NCI-H1694 treated with DMSO at 0.1 percent for 48 hours (cell line): Measurements from ENCODE around the gene ARSB.
"Not testable (repeated sequence)": the region's sequence is repeated elsewhere in the genome, so short reads cannot be mapped to it uniquely, and the experiment has no call there.

ENCODE experiments used
- DNase-seq: peaks from one replicate; lab custom pipeline; 2025; lab: John Stamatoyannopoulos, UW

The ARSB gene

DNA sequence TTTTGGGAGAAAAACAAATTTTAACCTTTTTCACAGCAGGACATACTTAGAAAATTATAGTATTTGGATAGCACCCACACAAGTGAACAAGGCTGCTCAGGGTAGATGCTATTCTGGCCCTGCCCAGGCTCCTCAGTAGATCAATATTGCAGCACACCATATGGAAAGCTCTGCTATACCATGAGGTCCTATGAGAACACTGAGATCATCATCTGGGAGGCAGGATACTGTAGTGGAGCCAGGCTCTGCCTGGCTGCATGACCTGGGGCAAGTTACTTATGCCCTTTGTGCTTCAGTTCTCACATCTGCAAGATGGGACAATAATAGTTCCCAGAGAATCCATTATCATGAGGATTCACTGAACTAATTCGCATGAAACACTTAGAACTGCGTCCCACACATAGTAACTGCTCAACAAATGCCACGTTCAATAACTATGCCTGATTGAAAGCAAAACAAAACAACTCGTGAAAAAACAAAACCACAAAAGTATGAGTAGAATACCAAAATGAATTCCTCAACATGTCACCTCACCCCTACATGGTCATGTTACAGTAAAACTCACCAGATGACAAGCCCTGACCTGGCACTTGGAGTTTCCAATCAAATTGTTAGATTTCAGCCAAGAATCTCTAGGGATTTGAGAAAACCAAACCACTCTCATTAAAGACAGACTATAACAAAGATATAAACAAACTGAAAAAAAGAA is 31.9 kb downstream of the ARSB start:
- no peak for DNase-seq

DNA sequence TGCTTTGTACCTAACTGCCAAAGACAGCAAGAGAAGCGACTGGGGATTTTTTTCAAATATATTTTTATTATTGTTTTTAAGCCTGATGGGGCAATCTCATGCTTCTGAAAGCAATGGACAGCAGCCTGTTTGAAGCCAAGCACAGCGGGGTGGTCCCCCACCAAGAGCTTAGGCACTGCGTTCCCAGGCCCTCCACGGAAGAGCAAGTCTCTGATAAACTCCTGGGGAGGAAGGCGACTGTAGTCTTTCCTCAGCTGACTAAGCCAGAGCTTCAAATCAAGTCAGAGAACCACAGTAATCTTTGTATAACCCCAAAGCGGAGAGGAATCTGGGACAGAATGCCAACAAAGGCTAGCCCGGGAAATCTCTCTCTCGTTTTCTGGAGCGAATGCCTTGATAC is 54.4 kb downstream of the ARSB start:
- no peak for DNase-seq

DNA sequence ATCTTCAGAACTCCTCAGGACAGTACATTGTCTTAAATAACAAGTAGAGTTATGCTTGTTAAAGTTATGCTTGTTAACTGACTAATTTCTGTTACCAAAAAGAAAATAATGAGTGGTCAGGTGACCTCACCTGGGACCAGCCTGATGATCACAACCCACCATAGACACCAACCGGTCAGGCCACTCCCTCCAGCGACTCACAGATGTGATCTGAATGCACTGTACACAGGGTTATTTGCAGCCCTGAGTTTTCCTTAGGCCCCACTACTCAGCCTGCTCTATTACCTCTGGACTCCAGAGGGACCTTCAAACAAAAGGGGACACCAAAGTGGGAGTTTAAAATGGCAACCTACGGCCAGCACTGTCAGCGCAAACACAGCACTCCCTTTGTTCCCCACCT is 55.3 kb downstream of the ARSB start:
- no peak for DNase-seq

GRCh38 chr5:78927657-78928282 is 57.3 kb downstream of the ARSB start:
- no peak for DNase-seq

GRCh38 chr5:78926252-78926651 is 58.9 kb downstream of the ARSB start:
- no peak for DNase-seq

DNA sequence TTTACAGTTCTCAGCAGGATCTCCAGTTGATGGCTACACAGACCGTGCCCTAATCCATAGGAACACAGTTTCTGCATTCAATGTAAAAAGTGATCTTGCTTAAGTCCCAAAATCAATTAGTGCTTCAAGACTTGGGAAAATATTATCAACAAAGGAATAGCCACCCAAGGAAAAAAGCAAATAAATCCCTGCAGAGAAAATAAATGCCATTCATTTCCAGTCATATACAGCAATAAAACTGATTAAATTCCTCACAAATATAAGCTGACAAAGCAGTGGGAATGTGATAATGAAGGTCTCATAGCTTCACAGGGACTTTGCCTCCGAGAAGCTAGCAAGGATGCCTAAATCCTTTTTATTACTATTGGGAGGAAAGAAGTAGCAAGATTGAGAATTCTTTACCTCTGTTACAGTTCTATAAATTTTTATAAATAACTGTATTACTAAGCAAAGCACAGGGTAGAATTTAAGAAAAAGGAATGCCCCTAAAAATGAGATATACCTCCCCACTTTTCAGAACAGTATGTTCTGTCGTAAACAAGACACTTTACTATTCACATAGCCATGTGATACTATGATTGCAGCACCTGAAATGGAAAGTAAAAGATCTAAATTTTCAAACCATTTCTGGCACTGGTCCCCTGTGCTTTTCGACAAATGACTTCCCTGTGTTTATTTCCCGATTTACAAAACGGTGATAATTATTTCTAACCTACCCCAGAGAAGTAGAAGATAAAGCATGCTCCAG is 59.8 kb downstream of the ARSB start:
- no peak for DNase-seq

- DNase-seq, result no peak
Measured at GRCh38 chr5:78923622-78923970, 61.5 kb downstream of the ARSB start.

GRCh38 chr5:78922879-78923621 is 62.1 kb downstream of the ARSB start:
- DNase-seq, result no peak

DNA sequence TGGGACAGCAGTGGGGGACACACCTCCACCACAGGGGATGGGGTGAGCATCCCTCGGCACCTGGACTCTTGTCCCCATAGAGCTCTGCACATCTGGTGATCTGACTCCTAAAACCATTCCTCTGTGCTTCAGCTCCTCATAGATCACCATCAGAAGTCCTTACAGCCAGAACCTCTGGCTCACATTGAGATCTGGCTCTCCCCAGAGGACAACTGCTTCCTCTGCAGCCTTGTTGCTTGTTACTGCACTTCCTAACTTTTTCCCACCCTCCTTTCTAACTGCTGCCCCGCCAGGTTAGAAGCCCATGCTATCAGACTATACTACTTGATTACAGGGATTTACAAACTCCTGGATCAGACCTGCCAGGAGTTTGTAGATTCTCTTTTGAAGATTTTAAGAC is 64.5 kb downstream of the ARSB start:
- no peak for DNase-seq

DNA sequence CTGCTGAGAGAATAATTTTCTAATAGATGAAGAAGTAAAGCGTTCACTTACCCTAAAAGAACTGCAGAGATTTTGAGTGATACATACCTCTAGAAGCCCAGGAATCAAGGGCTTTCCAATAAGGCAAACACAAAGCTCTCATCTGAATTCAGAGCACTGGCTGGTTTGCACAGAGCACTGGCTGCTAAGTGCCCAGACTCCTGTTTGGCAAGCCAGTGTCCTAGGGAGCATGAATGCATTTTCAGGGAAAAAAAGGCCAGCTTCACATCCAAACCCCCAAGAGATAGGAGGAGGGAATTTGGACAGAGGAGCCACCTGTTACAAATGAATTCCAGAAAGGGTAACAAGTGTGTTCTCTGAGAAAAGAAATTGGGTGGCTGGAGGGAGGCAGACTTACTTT is 65.3 kb downstream of the ARSB start:
- no peak for DNase-seq

GRCh38 chr5:78916044-78916443 is 69.1 kb downstream of the ARSB start:
- DNase-seq, result no peak

GRCh38 chr5:78915170-78915569 is 69.9 kb downstream of the ARSB start:
- DNase-seq, result no peak

DNA sequence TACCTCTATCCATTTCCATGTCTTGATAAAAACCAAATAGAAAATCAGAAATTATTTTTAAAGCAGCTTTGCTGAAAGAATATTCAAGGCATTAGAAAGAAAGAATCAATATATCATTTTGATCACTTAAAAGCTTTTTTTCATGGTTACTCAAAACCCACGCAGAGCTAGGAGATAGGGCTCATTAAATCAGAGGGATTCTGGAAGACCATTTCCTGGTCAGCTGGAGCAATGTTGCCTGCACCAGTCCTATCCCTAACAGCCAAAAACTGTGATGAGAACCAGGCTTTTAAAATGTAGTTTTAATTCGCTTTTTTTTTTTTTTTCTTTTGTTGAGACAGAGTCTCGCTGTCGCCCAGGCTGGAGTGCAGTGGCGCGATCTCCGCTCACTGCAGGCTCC is 72.3 kb downstream of the ARSB start:
- no peak for DNase-seq

DNA sequence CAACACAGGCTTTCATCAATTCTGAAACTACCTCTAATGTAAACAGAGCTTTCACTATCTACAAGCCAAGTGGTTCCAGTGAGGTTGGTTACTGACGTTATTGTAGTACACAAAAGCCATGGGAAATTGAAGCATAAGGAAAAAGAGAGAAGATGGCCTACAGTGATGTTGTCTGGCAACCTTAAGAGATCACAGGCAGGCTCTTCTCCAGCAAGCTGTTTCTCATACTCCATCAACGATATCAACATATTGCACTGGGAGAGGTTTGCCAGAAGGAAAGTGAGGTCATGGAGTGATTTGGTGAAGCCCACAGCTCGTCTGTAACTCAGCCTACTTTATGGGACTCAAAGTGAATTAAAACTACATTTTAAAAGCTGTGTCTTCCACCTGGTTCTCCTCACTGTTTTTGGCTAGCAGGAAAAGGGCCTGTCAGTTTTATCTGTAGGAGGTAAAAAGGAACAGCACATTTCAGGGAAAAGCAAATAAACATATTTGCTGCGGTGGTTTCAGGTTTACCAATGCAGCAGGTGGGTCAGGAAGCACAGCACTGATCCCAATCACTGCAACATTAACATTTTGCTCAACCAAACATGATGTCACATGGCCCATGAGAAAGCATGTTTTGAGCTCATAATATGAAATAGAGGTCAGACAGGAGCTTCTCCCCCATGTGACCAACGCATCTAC is 72.9 kb downstream of the ARSB start:
- peak; percentile 30 for DNase-seq

- not testable (repeated sequence) for DNase-seq
Measured at GRCh38 chr5:78909224-78909983, 75.7 kb downstream of the ARSB start.

GRCh38 chr5:78908173-78909061 is 76.7 kb downstream of the ARSB start:
- peak; percentile 65 for DNase-seq

GRCh38 chr5:78907255-78907891 is 77.7 kb downstream of the ARSB start:
- peak; percentile 44 for DNase-seq

- no peak for DNase-seq
Measured at GRCh38 chr5:78905084-78905938, 79.8 kb downstream of the ARSB start.

- no peak for DNase-seq
Measured at GRCh38 chr5:78903861-78904260, 81.2 kb downstream of the ARSB start.
